NCI-H524 (cell line): ENCODE results near the gene VMA21.
A peak's percentile ranks its signal among the peaks of the same experiment; 100 is the strongest.

ENCODE experiments used
- DNase-seq, 2 experiments: peaks; one replicate each; lab custom pipeline; 2025; lab: John Stamatoyannopoulos, UW

The VMA21 gene

GRCh38 chrX:151396825-151397740, at the start of gene VMA21:
Gene VMA21, plus strand, starts transcription at chrX:151397206. Its CDS starts 103 bp downstream, at chrX:151397309.
- peak; percentile 69 to 90 for DNase-seq

GRCh38 chrX:151359341-151359740, 37.7 kb upstream of the VMA21 start:
- DNase-seq, result no peak

- peak in 1 of 2 experiments; percentile 36 for DNase-seq
These were observed 36.8 kb upstream of the VMA21 start for GRCh38 chrX:151359931-151360871.

GRCh38 chrX:151363316-151363715, 33.7 kb upstream of the VMA21 start:
- DNase-seq, result no peak

- DNase-seq, result no peak
These were observed 31.4 kb upstream of the VMA21 start for GRCh38 chrX:151365579-151365978.

- DNase-seq, result peak in 1 of 2 experiments; percentile 5
These were observed 26.1 kb upstream of the VMA21 start for GRCh38 chrX:151370906-151371305.

- DNase-seq, result no peak
These were observed 12.2 kb upstream of the VMA21 start for GRCh38 chrX:151384807-151385206.

- DNase-seq, result no peak
These were observed 10.1 kb upstream of the VMA21 start for GRCh38 chrX:151386838-151387459.

GRCh38 chrX:151391722-151392121, 5.3 kb upstream of the VMA21 start:
- DNase-seq, result no peak

GRCh38 chrX:151393514-151393913, 3.5 kb upstream of the VMA21 start:
- peak in 1 of 2 experiments; percentile 9 for DNase-seq

- DNase-seq, result peak; percentile 58 to 84
These were observed 773 bp upstream of the VMA21 start for GRCh38 chrX:151396042-151396824.

GRCh38 chrX:151397741-151398070, 700 bp downstream of the VMA21 start:
- no peak for DNase-seq

- no peak for DNase-seq
These were observed 1.3 kb downstream of the VMA21 start for GRCh38 chrX:151398346-151398745.

GRCh38 chrX:151402719-151403390, 5.8 kb downstream of the VMA21 start:
- peak in 1 of 2 experiments; percentile 32 for DNase-seq

GRCh38 chrX:151416579-151416978, 19.6 kb downstream of the VMA21 start:
- DNase-seq, result no peak

GRCh38 chrX:151419782-151420181, 22.8 kb downstream of the VMA21 start:
- no peak for DNase-seq

- no peak for DNase-seq
These were observed 27.5 kb downstream of the VMA21 start for GRCh38 chrX:151424505-151424904.

- DNase-seq, result no peak
These were observed 51.5 kb downstream of the VMA21 start for GRCh38 chrX:151448509-151448908.

- no peak for DNase-seq
These were observed 61.8 kb downstream of the VMA21 start for GRCh38 chrX:151458824-151459223.
